Epithelial cell of prostate (primary cell): ENCODE measurements around the gene CAPN10.

Experiments
- DNase-seq: peaks from one replicate; pipeline ENCODE4 v3.0.0-alpha.2; 2011; ENCODE audit warnings: low read depth, low spot score
- H3K27ac ChIP-seq: fragments of 450-650 bp; 2 replicates; pipeline ENCODE4 v1.5.1; 2017; ENCODE audit warnings: mild to moderate bottlenecking

CAPN10 gene

GRCh38 chr2:240619506-240620148, 33.1 kb downstream of the CAPN10 start:
- DNase-seq: no peak
- H3K27ac ChIP-seq: no peak overlapping the region

GRCh38 chr2:240620149-240620731, 33.7 kb downstream of the CAPN10 start:
- no peak overlapping the region for H3K27ac ChIP-seq
- DNase-seq: no peak

- H3K27ac ChIP-seq: no peak overlapping the region
- no peak for DNase-seq
Observed at GRCh38 chr2:240620859-240621258, 34.3 kb downstream of the CAPN10 start.

- no peak overlapping the region for H3K27ac ChIP-seq
- DNase-seq: no peak
Observed at GRCh38 chr2:240622060-240622411, 35.5 kb downstream of the CAPN10 start.

GRCh38 chr2:240622531-240623235, 36.1 kb downstream of the CAPN10 start:
- H3K27ac ChIP-seq: no peak overlapping the region
- DNase-seq: no peak

- H3K27ac ChIP-seq: no peak overlapping the region
Observed at GRCh38 chr2:240623531-240624010, 37.0 kb downstream of the CAPN10 start.

GRCh38 chr2:240624011-240624949, 37.7 kb downstream of the CAPN10 start:
- no peak overlapping the region for H3K27ac ChIP-seq
- DNase-seq: no peak

More at GRCh38 chr2:240623531-240624010, 37.0 kb downstream of the CAPN10 start:
- no peak for DNase-seq

- DNase-seq: no peak
Observed at GRCh38 chr2:240624950-240625621, 38.6 kb downstream of the CAPN10 start, which contains the start of gene GPR35. Gene GPR35, plus strand, starts transcription at chr2:240625480. Its CDS starts 4,473 bp downstream, at chr2:240629953.

GRCh38 chr2:240626531-240627300, 40.2 kb downstream of the CAPN10 start:
- no peak overlapping the region for H3K27ac ChIP-seq
- DNase-seq: no peak

More at GRCh38 chr2:240624950-240625621, 38.6 kb downstream of the CAPN10 start, which contains the start of gene GPR35:
- no peak within 1 kb of the TSS for H3K27ac ChIP-seq

GRCh38 chr2:240627736-240628506, 41.4 kb downstream of the CAPN10 start:
- no peak overlapping the region for H3K27ac ChIP-seq
- no peak for DNase-seq

GRCh38 chr2:240628507-240628807, 41.9 kb downstream of the CAPN10 start:
- H3K27ac ChIP-seq: no peak overlapping the region
- no peak for DNase-seq

GRCh38 chr2:240628808-240629618, 42.5 kb downstream of the CAPN10 start:
- no peak for DNase-seq
- no peak overlapping the region for H3K27ac ChIP-seq

GRCh38 chr2:240629619-240629967, 43.1 kb downstream of the CAPN10 start:
- no peak overlapping the region for H3K27ac ChIP-seq
- DNase-seq: no peak

- DNase-seq: no peak
- H3K27ac ChIP-seq: no peak overlapping the region
Observed at GRCh38 chr2:240629968-240630770, 43.6 kb downstream of the CAPN10 start.

- H3K27ac ChIP-seq: no peak overlapping the region
- no peak for DNase-seq
Observed at GRCh38 chr2:240630771-240631547, 44.4 kb downstream of the CAPN10 start.
